GM18907 (cell line): ENCODE measurements around the gene OR4C6.

Experiments
- ATAC-seq: cut with Tn5 transposase; IDR thresholded peaks from one replicate; pipeline ENCODE4 v1.9.1; 2021; ENCODE audit warnings: mild to moderate bottlenecking, moderate library complexity; ENCODE audit not compliant: unreplicated experiment

The OR4C6 gene

GRCh38 chr11:55661901-55662300 lies at the start of gene OR4C6:
Gene OR4C6 (plus strand): TSS chr11:55662201. CDS start chr11:55665167, 2,966 bp downstream.
- no peak for ATAC-seq

GRCh38 chr11:55624531-55624930 lies 37.5 kb upstream of the OR4C6 start:
- no peak for ATAC-seq

DNA sequence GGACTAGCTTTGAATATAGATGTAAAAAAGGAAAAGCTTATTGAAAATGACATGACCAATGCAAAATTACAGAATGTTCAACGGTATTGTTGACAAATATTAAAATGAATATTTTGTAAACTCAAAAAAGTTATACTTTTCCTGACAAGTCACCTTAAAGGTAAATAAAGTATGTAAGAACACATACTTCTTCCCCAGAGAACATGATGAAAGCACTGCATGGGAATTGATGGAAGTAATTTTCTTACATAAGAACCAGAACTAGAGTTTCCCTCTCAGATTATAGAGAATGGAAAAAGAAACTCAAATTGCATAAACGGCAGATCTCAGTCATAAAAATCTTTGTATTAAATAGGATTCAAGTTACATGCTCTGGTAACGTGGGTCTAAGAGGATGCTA lies 27.2 kb upstream of the OR4C6 start, which contains the start of gene OR4P4:
OR4P4 (plus strand) TSS at position 301 of the 400 bp plus-strand sequence.
- ATAC-seq: no peak

GRCh38 chr11:55648027-55648426 lies 14.0 kb upstream of the OR4C6 start, which contains the start of gene OR4S2:
Gene OR4S2 (plus strand): TSS chr11:55648327. CDS start chr11:55650904, 2,577 bp downstream.
- no peak for ATAC-seq

DNA sequence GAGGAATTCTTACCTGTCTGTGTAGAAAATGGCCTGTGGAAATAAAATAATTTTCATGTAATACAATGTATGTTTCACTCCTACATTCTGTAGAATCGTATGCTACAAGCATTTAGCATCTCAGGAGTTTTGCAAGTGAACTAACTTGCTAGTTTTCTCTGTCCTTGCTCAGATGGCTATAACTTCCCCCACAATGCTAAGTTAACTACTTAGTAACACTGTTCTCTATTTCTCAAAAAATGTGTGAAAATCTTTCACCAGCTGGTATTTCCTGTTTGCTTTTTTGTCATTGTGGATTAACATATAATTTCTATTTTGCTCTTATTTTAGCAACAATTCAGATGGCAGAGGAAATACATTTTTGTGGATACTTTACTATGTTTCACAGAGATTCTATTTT lies 9.4 kb upstream of the OR4C6 start:
- no peak for ATAC-seq

DNA sequence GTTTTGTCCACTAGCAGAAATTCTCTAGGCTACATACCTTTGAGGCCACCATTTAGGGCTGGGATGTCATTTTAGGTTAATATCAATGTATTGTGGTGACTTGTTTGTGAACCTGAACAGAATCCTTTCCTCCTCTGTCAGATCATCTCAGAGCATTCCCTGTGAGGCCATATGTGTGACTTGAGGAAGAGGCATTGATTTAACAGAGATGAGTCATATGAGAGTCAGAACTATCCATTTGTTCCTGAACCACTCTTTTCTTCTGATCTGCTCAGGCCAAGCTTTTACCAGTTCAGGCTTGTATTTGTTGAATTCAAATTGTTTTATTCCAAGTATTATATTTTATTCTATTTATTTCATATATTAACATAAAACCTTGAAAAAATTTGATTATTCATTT lies 6.9 kb upstream of the OR4C6 start:
- no peak for ATAC-seq

- ATAC-seq: peak; percentile 99
Measured at GRCh38 chr11:55658031-55658573, 3.9 kb upstream of the OR4C6 start.

GRCh38 chr11:55658608-55659007 lies 3.4 kb upstream of the OR4C6 start:
- peak; percentile 43 for ATAC-seq

DNA sequence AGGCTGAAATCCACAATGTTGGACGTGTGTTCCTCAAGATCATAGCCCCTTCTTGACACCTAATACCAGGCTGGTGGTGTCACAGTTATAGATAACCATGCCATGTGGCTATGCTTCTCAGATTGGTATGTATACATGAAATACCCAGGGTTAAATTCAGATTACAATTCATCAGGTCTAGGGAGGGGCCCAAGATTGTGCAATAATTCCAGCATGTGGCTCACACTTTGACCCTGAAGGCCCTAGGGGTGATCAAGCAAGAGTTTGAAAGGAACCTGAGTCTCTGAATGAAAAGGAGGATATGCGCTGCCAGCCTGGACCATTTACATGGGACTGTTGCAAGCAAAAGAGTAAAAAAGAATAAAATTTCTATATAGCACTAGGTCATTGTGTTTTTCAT lies 7.4 kb downstream of the OR4C6 start:
- no peak for ATAC-seq

DNA sequence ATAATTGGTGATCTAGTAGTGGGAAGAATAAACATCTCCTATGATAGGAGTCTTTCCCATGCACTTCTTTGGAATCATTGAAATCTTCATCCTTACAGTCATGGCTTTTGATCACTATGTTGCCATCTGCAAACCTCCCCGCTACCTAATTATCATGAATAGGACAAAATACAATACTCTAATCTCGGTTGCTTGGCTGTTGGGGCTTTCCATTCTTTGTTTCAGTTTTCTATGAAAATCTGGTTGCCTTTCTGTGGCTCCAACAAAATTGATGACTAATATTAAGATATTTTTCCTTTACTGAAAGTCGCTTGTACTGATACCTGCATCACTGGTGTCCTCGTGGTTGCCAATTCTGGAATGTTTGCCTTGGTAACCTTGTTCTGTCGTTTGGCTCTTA lies 11.9 kb downstream of the OR4C6 start:
- no peak for ATAC-seq

DNA sequence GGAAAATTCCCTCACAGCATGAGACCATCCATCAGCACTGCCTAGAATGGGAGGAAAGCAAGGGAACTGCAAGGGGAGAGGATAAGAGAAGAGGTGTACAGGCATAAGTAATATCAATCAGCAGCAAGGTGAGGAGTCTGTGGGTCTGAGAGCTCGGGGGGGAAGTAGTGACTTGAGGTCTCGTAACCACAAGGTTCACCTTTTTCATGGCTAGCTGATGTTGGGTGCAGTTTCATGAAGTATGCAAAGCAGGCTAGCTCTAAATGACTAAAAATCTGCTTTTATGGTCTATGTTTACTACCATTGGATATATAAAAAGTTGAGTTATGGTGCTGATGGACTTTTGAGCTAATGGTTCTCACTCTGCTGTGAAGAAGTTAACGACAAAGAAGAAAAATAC lies 35.8 kb downstream of the OR4C6 start:
- ATAC-seq: no peak

GRCh38 chr11:55701429-55701828 lies 39.4 kb downstream of the OR4C6 start:
- no peak for ATAC-seq

- ATAC-seq: no peak
Measured at GRCh38 chr11:55707029-55707428, 45.0 kb downstream of the OR4C6 start.

DNA sequence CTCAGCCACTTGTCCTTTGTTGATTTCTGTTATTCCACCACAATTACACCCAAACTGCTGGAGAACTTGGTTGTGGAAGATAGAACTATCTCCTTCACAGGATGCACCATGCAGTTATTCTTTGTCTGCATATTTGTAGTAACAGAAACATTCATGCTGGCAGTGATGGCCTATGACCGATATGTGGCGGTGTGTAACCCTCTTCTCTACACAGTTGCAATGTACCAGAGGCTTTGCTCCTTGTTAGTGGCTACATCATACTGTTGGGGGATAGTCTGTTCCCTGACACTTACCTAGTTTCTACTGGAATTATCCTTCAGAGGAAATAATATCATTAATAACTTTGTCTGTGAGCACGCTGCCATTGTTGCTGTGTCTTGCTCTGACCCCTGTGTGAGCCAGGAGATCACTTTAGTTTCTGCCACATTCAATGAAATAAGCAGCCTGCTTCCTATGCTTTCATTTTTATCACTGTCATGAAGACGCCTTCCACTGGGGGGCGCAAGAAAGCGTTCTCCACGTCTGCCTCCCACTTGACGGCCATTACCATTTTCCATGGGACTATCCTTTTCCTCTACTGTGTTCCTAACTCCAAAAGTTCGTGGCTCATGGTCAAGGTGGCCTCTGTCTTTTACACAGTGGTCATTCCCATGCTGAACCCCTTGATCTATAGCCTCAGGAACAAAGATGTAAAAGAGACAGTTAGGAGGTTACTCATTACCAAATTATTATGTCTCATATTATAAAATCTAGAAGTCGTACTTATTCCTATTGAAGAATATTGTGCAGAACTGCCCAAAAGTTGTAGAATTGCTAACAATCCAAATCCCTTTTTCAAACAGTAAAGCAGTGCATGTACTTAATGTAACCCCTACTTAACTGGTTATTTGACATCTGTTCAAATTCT lies 53.2 kb downstream of the OR4C6 start:
- ATAC-seq: no peak
